ENCODE measurements around the gene SLC41A2.
"Not testable (repeated sequence)": the region's sequence is repeated elsewhere in the genome, so short reads cannot be mapped to it uniquely, and the experiment has no call there.

Gene SLC41A2

GRCh38 chr12:104958001-104958804 lies at the start of gene SLC41A2:
Gene SLC41A2 (minus strand): TSS chr12:104958290. CDS start chr12:104928527, 29,763 bp downstream.
- DNase-seq (ENCODE audit: low read depth): peak; percentile 65

- DNase-seq (ENCODE audit: low read depth): no peak
Observed at GRCh38 chr12:105001476-105001875, 43.4 kb upstream of the SLC41A2 start.

- no peak for DNase-seq (ENCODE audit: low read depth)
Observed at GRCh38 chr12:104999347-104999685, 41.2 kb upstream of the SLC41A2 start.

GRCh38 chr12:104998423-104999346 lies 40.6 kb upstream of the SLC41A2 start:
- DNase-seq (ENCODE audit: low read depth): no peak

GRCh38 chr12:104997541-104997940 lies 39.5 kb upstream of the SLC41A2 start:
- no peak for DNase-seq (ENCODE audit: low read depth)

GRCh38 chr12:104994336-104994735 lies 36.2 kb upstream of the SLC41A2 start:
- DNase-seq (ENCODE audit: low read depth): no peak

- DNase-seq (ENCODE audit: low read depth): no peak
Observed at GRCh38 chr12:104991565-104992128, 33.6 kb upstream of the SLC41A2 start.

- DNase-seq (ENCODE audit: low read depth): no peak
Observed at GRCh38 chr12:104990950-104991349, 32.9 kb upstream of the SLC41A2 start.

GRCh38 chr12:104986022-104986941 lies 28.2 kb upstream of the SLC41A2 start, which contains the start of gene NOPCHAP1:
Gene NOPCHAP1 (plus strand): TSS chr12:104986316. CDS start chr12:104986353, 37 bp downstream.
- peak; percentile 75 for DNase-seq (ENCODE audit: low read depth)

GRCh38 chr12:104985206-104985605 lies 27.1 kb upstream of the SLC41A2 start:
- no peak for DNase-seq (ENCODE audit: low read depth)

- DNase-seq (ENCODE audit: low read depth): not testable (repeated sequence)
Observed at GRCh38 chr12:104977688-104978087, 19.6 kb upstream of the SLC41A2 start.

GRCh38 chr12:104976703-104977102 lies 18.6 kb upstream of the SLC41A2 start:
- no peak for DNase-seq (ENCODE audit: low read depth)

GRCh38 chr12:104975587-104976343 lies 17.7 kb upstream of the SLC41A2 start:
- DNase-seq (ENCODE audit: low read depth): no peak

GRCh38 chr12:104974626-104975290 lies 16.7 kb upstream of the SLC41A2 start:
- DNase-seq (ENCODE audit: low read depth): no peak

- no peak for DNase-seq (ENCODE audit: low read depth)
Observed at GRCh38 chr12:104973250-104973649, 15.2 kb upstream of the SLC41A2 start.

- DNase-seq (ENCODE audit: low read depth): no peak
Observed at GRCh38 chr12:104971306-104971705, 13.2 kb upstream of the SLC41A2 start.

GRCh38 chr12:104969343-104969742 lies 11.3 kb upstream of the SLC41A2 start:
- DNase-seq (ENCODE audit: low read depth): no peak

- DNase-seq (ENCODE audit: low read depth): no peak
Observed at GRCh38 chr12:104966677-104967076, 8.6 kb upstream of the SLC41A2 start.

- DNase-seq (ENCODE audit: low read depth): no peak
Observed at GRCh38 chr12:104964856-104965205, 6.7 kb upstream of the SLC41A2 start.

GRCh38 chr12:104964167-104964855 lies 6.2 kb upstream of the SLC41A2 start:
- DNase-seq (ENCODE audit: low read depth): no peak

Measured in activated gamma-delta T cell treated with anti-CD3 and anti-CD28 coated beads, Interleukin-2, amount 50 U/mL, for 16 hours (primary cell).